Type B pancreatic cell (in vitro differentiated cells): Measurements from ENCODE around the gene SS18. TPM values are rescaled to one million over a fixed set of nuclear protein-coding genes. Genes with fewer than 3 reads are reported as not detected.

Experiments
- DNase-seq: peaks from one replicate; pipeline ENCODE4 v3.0.0; 2021; ENCODE audit warnings: mixed read lengths; ENCODE audit not compliant: unreplicated experiment; ENCODE audit errors: extremely low spot score
- H3K27ac Mint-ChIP-seq: 2 replicates; pipeline ENCODE4 v1.8.0; 2021; ENCODE audit warnings: mild to moderate bottlenecking, mixed read lengths
- H3K27me3 Mint-ChIP-seq: 2 replicates; pipeline ENCODE4 v1.8.0; 2021; ENCODE audit warnings: mixed read lengths
- H3K36me3 Mint-ChIP-seq: 2 replicates; pipeline ENCODE4 v1.8.0; 2021; ENCODE audit warnings: mixed read lengths
- H3K4me1 Mint-ChIP-seq: one replicate; pipeline ENCODE4 v1.8.0; 2021; ENCODE audit warnings: mixed read lengths; ENCODE audit not compliant: unreplicated experiment
- H3K4me3 Mint-ChIP-seq: 2 replicates; pipeline ENCODE4 v1.8.0; 2021; ENCODE audit warnings: mild to moderate bottlenecking, mixed read lengths
- H3K9me3 Mint-ChIP-seq: 2 replicates; pipeline ENCODE4 v1.8.0; 2021; ENCODE audit warnings: mixed read lengths
- CTCF ChIP-seq: fragments of 200-600 bp; sonication (generic); conservative IDR thresholded peaks from 2 replicates; pipeline ENCODE4 v1.5.0; 2021; ENCODE audit warnings: antibody characterized with exemption, mild to moderate bottlenecking
- total RNA-seq: library from RNA; stranded (reverse); gene quantifications from 2 replicates; pipeline ENCODE4 v1.2.1, GENCODE V29; 2021; ENCODE audit warnings: low replicate concordance

Gene SS18
- total RNA-seq, 1 donor from 2014 or later = 85.7 TPM

- TF ChIP-seq CTCF = no peak
- Mint-ChIP-seq H3K36me3 (no peaks in the 10 kb centered on the region), H3K27me3 (no peaks in the 10 kb centered on the region), H3K27ac (no peak overlapping the region), H3K4me3 (no peak overlapping the region), H3K4me1 (no peaks in the 10 kb centered on the region), H3K9me3 (no peaks in the 10 kb centered on the region)
- no peak for DNase-seq
Measured at GRCh38 chr18:25976554-25976953, 113.9 kb downstream of the SS18 start.

GRCh38 chr18:25974630-25975077 lies 115.8 kb downstream of the SS18 start:
- no peak for TF ChIP-seq CTCF
- Mint-ChIP-seq H3K9me3 (no peaks in the 10 kb centered on the region), H3K4me3 (no peak overlapping the region), H3K27ac (no peak overlapping the region), H3K27me3 (no peaks in the 10 kb centered on the region), H3K4me1 (no peaks in the 10 kb centered on the region), H3K36me3 (no peaks in the 10 kb centered on the region)
- DNase-seq = no peak

Other genes with a start within 250 kb of the SS18 start
- gene PSMA8, start 43.3 kb upstream of the SS18 start, total RNA-seq = 0.14 TPM in 1 of 2 replicates, not detected in the other
- 4.6 and 5.1 TPM in 2 replicates for gene TAF4B, start 135.8 kb upstream of the SS18 start, total RNA-seq